Uterus (tissue), 2 donors: Measurements from ENCODE around the gene ALB.

Experiments
- POLR2A ChIP-seq, 2 donors: fragments of 450-650 bp; IDR thresholded peaks; one replicate each; pipeline ENCODE4 v1.6.1; 2016; ENCODE audit warnings: antibody characterized with exemption in 2 of 2, mild to moderate bottlenecking in 1 of 2, moderate library complexity in 1 of 2
- TF ChIP-seq, protein P1 (sequence below), 4 experiments: fragments of 200-600 bp in 2 of 4; fragments of 450-650 bp in 2 of 4; sonication (generic) in 2 of 4; IDR thresholded peaks; one replicate each; pipeline ENCODE4 v1.5.1; 2016 to 2019; ENCODE audit warnings: antibody characterized with exemption in 4 of 4, mild to moderate bottlenecking in 2 of 4, moderate library complexity in 1 of 4

DNA sequence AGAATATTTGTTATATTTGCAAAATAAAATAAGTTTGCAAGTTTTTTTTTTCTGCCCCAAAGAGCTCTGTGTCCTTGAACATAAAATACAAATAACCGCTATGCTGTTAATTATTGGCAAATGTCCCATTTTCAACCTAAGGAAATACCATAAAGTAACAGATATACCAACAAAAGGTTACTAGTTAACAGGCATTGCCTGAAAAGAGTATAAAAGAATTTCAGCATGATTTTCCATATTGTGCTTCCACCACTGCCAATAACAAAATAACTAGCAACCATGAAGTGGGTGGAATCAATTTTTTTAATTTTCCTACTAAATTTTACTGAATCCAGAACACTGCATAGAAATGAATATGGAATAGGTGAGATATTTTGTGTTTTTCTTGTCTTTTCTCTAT, 31.9 kb downstream of the ALB start, which contains the start of gene AFP:
- TF ChIP-seq, protein P1, sequence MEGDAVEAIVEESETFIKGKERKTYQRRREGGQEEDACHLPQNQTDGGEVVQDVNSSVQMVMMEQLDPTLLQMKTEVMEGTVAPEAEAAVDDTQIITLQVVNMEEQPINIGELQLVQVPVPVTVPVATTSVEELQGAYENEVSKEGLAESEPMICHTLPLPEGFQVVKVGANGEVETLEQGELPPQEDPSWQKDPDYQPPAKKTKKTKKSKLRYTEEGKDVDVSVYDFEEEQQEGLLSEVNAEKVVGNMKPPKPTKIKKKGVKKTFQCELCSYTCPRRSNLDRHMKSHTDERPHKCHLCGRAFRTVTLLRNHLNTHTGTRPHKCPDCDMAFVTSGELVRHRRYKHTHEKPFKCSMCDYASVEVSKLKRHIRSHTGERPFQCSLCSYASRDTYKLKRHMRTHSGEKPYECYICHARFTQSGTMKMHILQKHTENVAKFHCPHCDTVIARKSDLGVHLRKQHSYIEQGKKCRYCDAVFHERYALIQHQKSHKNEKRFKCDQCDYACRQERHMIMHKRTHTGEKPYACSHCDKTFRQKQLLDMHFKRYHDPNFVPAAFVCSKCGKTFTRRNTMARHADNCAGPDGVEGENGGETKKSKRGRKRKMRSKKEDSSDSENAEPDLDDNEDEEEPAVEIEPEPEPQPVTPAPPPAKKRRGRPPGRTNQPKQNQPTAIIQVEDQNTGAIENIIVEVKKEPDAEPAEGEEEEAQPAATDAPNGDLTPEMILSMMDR (IDR thresholded peaks at IDR 0.05), result no peak
- no peak for TF ChIP-seq POLR2A (IDR thresholded peaks at IDR 0.05)
